HG02798 (cell line): ENCODE results near the gene VWA8.

Experiments
- ATAC-seq: cut with Tn5 transposase; IDR thresholded peaks from one replicate; pipeline ENCODE4 v1.9.1; 2021; ENCODE audit warnings: mild to moderate bottlenecking; ENCODE audit not compliant: unreplicated experiment, poor library complexity

Gene VWA8

GRCh38 chr13:41960637-41961465 is at the start of gene VWA8:
Gene VWA8 (minus strand): TSS chr13:41961109. CDS start chr13:41961015, 94 bp downstream.
- peak; percentile 96 for ATAC-seq

- ATAC-seq, result no peak
Measured at GRCh38 chr13:42009057-42009456, 48.1 kb upstream of the VWA8 start.

- no peak for ATAC-seq
Measured at GRCh38 chr13:42007844-42008243, 46.9 kb upstream of the VWA8 start.

GRCh38 chr13:42002066-42002465 is 41.2 kb upstream of the VWA8 start:
- no peak for ATAC-seq

GRCh38 chr13:42001580-42001979 is 40.7 kb upstream of the VWA8 start:
- no peak for ATAC-seq

- ATAC-seq, result no peak
Measured at GRCh38 chr13:42000846-42001245, 39.9 kb upstream of the VWA8 start.

GRCh38 chr13:41997396-41997795 is 36.5 kb upstream of the VWA8 start:
- ATAC-seq, result no peak

- no peak for ATAC-seq
Measured at GRCh38 chr13:41995946-41996345, 35.0 kb upstream of the VWA8 start.

GRCh38 chr13:41995336-41995735 is 34.4 kb upstream of the VWA8 start:
- ATAC-seq, result no peak

GRCh38 chr13:41994696-41995095 is 33.8 kb upstream of the VWA8 start:
- no peak for ATAC-seq

GRCh38 chr13:41991936-41992335 is 31.0 kb upstream of the VWA8 start:
- no peak for ATAC-seq

- no peak for ATAC-seq
Measured at GRCh38 chr13:41988244-41988643, 27.3 kb upstream of the VWA8 start.

- no peak for ATAC-seq
Measured at GRCh38 chr13:41985788-41986508, 25.0 kb upstream of the VWA8 start.

GRCh38 chr13:41981951-41982715 is 21.2 kb upstream of the VWA8 start:
- ATAC-seq, result no peak

GRCh38 chr13:41978007-41978406 is 17.1 kb upstream of the VWA8 start:
- ATAC-seq, result no peak

- ATAC-seq, result no peak
Measured at GRCh38 chr13:41976476-41976875, 15.6 kb upstream of the VWA8 start.

- ATAC-seq, result no peak
Measured at GRCh38 chr13:41974262-41974900, 13.5 kb upstream of the VWA8 start.

GRCh38 chr13:41973247-41973741 is 12.4 kb upstream of the VWA8 start:
- ATAC-seq, result no peak

GRCh38 chr13:41971848-41972247 is 10.9 kb upstream of the VWA8 start:
- no peak for ATAC-seq

GRCh38 chr13:41970918-41971317 is 10.0 kb upstream of the VWA8 start:
- ATAC-seq, result no peak
